GM23338 (cell line): Measurements from ENCODE around the gene SLC16A12. TPM values are rescaled to one million over a fixed set of nuclear protein-coding genes. Genes with fewer than 3 reads are reported as not detected.
"Not testable (repeated sequence)": the region's sequence is repeated elsewhere in the genome, so short reads cannot be mapped to it uniquely, and the experiment has no call there.

Experiments
- ATAC-seq: fragments of 200-7000 bp; cut with Tn5 transposase; 3 replicates; pipeline ENCODE4 v1.9.1; 2020
- DNase-seq: peaks from one replicate; pipeline ENCODE4 v3.0.0-alpha.2; 2015; ENCODE audit warnings: low spot score
- H2AFZ ChIP-seq: fragments of 200-600 bp; sonication (generic); 2 replicates; pipeline ENCODE4 v1.8.0; 2016; ENCODE audit warnings: antibody characterized with exemption, mild to moderate bottlenecking, moderate library complexity
- H3F3A ChIP-seq: fragments of 200-600 bp; sonication (generic); replicated peaks from 2 replicates; pipeline ENCODE4 v1.8.0; 2017; ENCODE audit warnings: antibody characterized with exemption, mixed run types, low read depth
- H3K27ac ChIP-seq: fragments of 200-600 bp; sonication (generic); 2 replicates; pipeline ENCODE4 v1.6.1; 2016; ENCODE audit warnings: low read depth
- H3K27me3 ChIP-seq: fragments of 200-600 bp; sonication (generic); 2 replicates; pipeline ENCODE4 v1.8.0; 2016; ENCODE audit warnings: mild to moderate bottlenecking, mixed run types, moderate library complexity; ENCODE audit not compliant: insufficient read depth
- H3K36me3 ChIP-seq: fragments of 200-600 bp; sonication (generic); 2 replicates; pipeline ENCODE4 v1.8.0; 2016; ENCODE audit warnings: mild to moderate bottlenecking; ENCODE audit not compliant: insufficient read depth
- H3K4me1 ChIP-seq: fragments of 200-600 bp; sonication (generic); 2 replicates; pipeline ENCODE4 v1.8.0; 2016; ENCODE audit warnings: mild to moderate bottlenecking, moderate library complexity; ENCODE audit not compliant: insufficient read depth
- H3K4me2 ChIP-seq: fragments of 200-600 bp; sonication (generic); 2 replicates; pipeline ENCODE4 v1.7.1; 2017; ENCODE audit warnings: mixed run types
- H3K4me3 ChIP-seq: fragments of 200-600 bp; sonication (generic); 2 replicates; pipeline ENCODE4 v1.6.1; 2016; ENCODE audit warnings: mixed run types
- H3K79me2 ChIP-seq: fragments of 200-600 bp; sonication (generic); replicated peaks from 2 replicates; pipeline ENCODE4 v1.8.0; 2017; ENCODE audit warnings: mild to moderate bottlenecking; ENCODE audit not compliant: insufficient read depth
- H3K9me2 ChIP-seq: fragments of 200-600 bp; sonication (generic); 2 replicates; pipeline ENCODE4 v1.8.0; 2017; ENCODE audit not compliant: insufficient read depth
- H4K20me1 ChIP-seq: fragments of 200-600 bp; sonication (generic); replicated peaks from 2 replicates; pipeline ENCODE4 v1.8.0; 2017; ENCODE audit warnings: mild to moderate bottlenecking; ENCODE audit not compliant: insufficient read depth
- H3K27ac Mint-ChIP-seq: 2 replicates; pipeline ENCODE4 v1.8.0; 2020; ENCODE audit warnings: inconsistent platforms, mild to moderate bottlenecking, moderate library complexity, mixed read lengths
- H3K27me3 Mint-ChIP-seq: 3 replicates; pipeline ENCODE4 v1.8.0; 2022; ENCODE audit warnings: low read depth, mild to moderate bottlenecking, moderate library complexity, mixed read lengths, inconsistent platforms; ENCODE audit not compliant: insufficient read depth, poor library complexity
- H3K36me3 Mint-ChIP-seq: 3 replicates; pipeline ENCODE4 v1.8.0; 2021; ENCODE audit warnings: low read depth, mild to moderate bottlenecking, inconsistent platforms, moderate library complexity, mixed read lengths
- H3K4me1 Mint-ChIP-seq: 3 replicates; pipeline ENCODE4 v1.8.0; 2020; ENCODE audit warnings: mild to moderate bottlenecking, inconsistent platforms, mixed read lengths
- H3K4me3 Mint-ChIP-seq: 3 replicates; pipeline ENCODE4 v1.8.0; 2021; ENCODE audit warnings: moderate library complexity, mild to moderate bottlenecking, inconsistent platforms, mixed read lengths
- H3K9me3 Mint-ChIP-seq: 3 replicates; pipeline ENCODE4 v1.8.0; 2020; ENCODE audit warnings: moderate library complexity, mild to moderate bottlenecking, inconsistent platforms, mixed read lengths
- CREB1 ChIP-seq: fragments of 250-450 bp; sonication (Bioruptor Pico); IDR thresholded peaks from 2 replicates; pipeline ENCODE4 v1.5.0; 2020; ENCODE audit warnings: low read depth, mild to moderate bottlenecking, moderate library complexity
- EZH2 ChIP-seq: fragments of 200-600 bp; sonication (generic); IDR thresholded peaks from one replicate; pipeline ENCODE4 v1.8.0; 2017; ENCODE audit warnings: antibody characterized with exemption, mild to moderate bottlenecking, low read depth; ENCODE audit not compliant: unreplicated experiment
- REST ChIP-seq: IDR thresholded peaks from one replicate; pipeline ENCODE4 v1.6.1; 2018; ENCODE audit warnings: antibody characterized with exemption; ENCODE audit not compliant: unreplicated experiment
- STAT1 ChIP-seq: IDR thresholded peaks from one replicate; pipeline ENCODE4 v1.6.1; 2016; ENCODE audit warnings: antibody characterized with exemption; ENCODE audit not compliant: unreplicated experiment
- ZNF331 ChIP-seq: fragments of 250-450 bp; sonication (Bioruptor Pico); IDR thresholded peaks from 2 replicates; pipeline ENCODE4 v1.5.0; 2020; ENCODE audit warnings: low read depth, mild to moderate bottlenecking, moderate library complexity
- polyA plus RNA-seq: library from polyadenylated mRNA; unstranded; fragments of >200 nt; fragmentation: Nextera tagmentation; extraction: Ambion mirVana; gene quantifications from 2 replicates; pipeline ENCODE4 v1.2.1, GENCODE V29; 2016
- total RNA-seq: library from RNA; depleted of rRNA; stranded (reverse); fragments of >200 nt; shearing (Covaris generic); gene quantifications from 2 replicates; pipeline ENCODE4 v1.2.3, GENCODE V29; 2014
- TF ChIP-seq, protein P1 (sequence below), 2 experiments: fragments of 200-600 bp in 1 of 2; sonication (generic) in 1 of 2; conservative IDR thresholded peaks; 2 replicates each; pipeline versions ENCODE4 v1.5.1 to v1.6.1; 2016 to 2017; ENCODE audit warnings: antibody characterized with exemption in 2 of 2, low read depth in 2 of 2, mild to moderate bottlenecking in 2 of 2, moderate library complexity in 1 of 2

SLC16A12 gene
- total and polyA plus RNA-seq, 2 experiments from 2014 or later: 0.84 to 2.0 TPM

- no peak for TF ChIP-seq REST
- no peak for TF ChIP-seq STAT1
- TF ChIP-seq CREB1 (CRISPR knock-in tag): no peak
These were observed 4.0 kb downstream of the SLC16A12 start (continued) for GRCh38 chr10:89531359-89531758.

DNA sequence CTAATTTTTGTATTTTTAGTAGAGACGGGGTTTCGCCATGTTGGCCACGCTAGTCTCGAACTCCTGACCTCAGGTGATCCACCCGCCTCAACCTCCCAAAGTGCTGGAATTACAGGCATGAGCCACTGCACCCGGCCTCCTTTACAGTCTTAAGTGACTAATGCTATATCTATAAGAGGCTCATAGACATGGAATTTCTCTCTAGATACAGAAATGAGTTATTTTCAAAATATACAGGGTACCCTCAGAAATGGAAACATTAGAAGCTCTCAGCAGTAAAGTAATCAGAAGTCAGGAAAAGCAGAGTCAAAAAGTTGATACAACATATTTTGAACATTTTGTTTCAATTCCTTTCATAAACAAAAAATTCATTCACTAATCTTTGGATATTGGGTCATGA, 5.7 kb downstream of the SLC16A12 start:
- not testable (repeated sequence) for H3K4me2 ChIP-seq, H3K36me3 Mint-ChIP-seq, H2AFZ ChIP-seq, H3K27ac Mint-ChIP-seq, H3F3A ChIP-seq, H4K20me1 ChIP-seq, H3K79me2 ChIP-seq, H3K4me3 Mint-ChIP-seq, H3K27me3 Mint-ChIP-seq, H3K36me3 ChIP-seq, H3K27ac ChIP-seq, ATAC-seq, DNase-seq, H3K9me2 ChIP-seq, H3K9me3 Mint-ChIP-seq, H3K4me3 ChIP-seq
- H3K27me3 ChIP-seq: peaks cover 26% of the 10 kb centered on the region
- H3K4me1 ChIP-seq: peaks cover 22% of the 10 kb centered on the region
- H3K4me1 Mint-ChIP-seq: peaks cover 23% of the 10 kb centered on the region

GRCh38 chr10:89526358-89526757, 9.0 kb downstream of the SLC16A12 start:
- no peaks in the 10 kb centered on the region for H3K36me3 ChIP-seq
- no peak overlapping the region for H2AFZ ChIP-seq
- ATAC-seq (no peak), DNase-seq (no peak)
- no peaks in the 10 kb centered on the region for H3K79me2 ChIP-seq
- no peak overlapping the region for H3K27ac ChIP-seq
- H3K27me3 ChIP-seq: no peaks in the 10 kb centered on the region
- H3F3A ChIP-seq: no peaks in the 10 kb centered on the region
- Mint-ChIP-seq H3K9me3 (no peaks in the 10 kb centered on the region), H3K36me3 (no peaks in the 10 kb centered on the region), H3K27me3 (no peaks in the 10 kb centered on the region), H3K4me3 (no peak overlapping the region), H3K4me1 (no peaks in the 10 kb centered on the region; the same call in 2 of the 3 replicates), H3K27ac (no peak overlapping the region)
- TF ChIP-seq, protein P1, sequence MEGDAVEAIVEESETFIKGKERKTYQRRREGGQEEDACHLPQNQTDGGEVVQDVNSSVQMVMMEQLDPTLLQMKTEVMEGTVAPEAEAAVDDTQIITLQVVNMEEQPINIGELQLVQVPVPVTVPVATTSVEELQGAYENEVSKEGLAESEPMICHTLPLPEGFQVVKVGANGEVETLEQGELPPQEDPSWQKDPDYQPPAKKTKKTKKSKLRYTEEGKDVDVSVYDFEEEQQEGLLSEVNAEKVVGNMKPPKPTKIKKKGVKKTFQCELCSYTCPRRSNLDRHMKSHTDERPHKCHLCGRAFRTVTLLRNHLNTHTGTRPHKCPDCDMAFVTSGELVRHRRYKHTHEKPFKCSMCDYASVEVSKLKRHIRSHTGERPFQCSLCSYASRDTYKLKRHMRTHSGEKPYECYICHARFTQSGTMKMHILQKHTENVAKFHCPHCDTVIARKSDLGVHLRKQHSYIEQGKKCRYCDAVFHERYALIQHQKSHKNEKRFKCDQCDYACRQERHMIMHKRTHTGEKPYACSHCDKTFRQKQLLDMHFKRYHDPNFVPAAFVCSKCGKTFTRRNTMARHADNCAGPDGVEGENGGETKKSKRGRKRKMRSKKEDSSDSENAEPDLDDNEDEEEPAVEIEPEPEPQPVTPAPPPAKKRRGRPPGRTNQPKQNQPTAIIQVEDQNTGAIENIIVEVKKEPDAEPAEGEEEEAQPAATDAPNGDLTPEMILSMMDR (conservative IDR thresholded peaks at IDR 0.05; ENCODE audit: low read depth in 2 of 2): no peak
- no peak for TF ChIP-seq REST
- no peak for TF ChIP-seq EZH2
- no peak for TF ChIP-seq ZNF331
- no peaks in the 10 kb centered on the region for H3K4me1 ChIP-seq
- no peaks in the 10 kb centered on the region for H3K9me2 ChIP-seq
- no peak overlapping the region for H3K4me2 ChIP-seq
- H4K20me1 ChIP-seq: no peaks in the 10 kb centered on the region
- H3K4me3 ChIP-seq: no peak overlapping the region
